ENCODE measurements around the gene LRRC28. TPM values are rescaled to one million over a fixed set of nuclear protein-coding genes. Genes with fewer than 3 reads are reported as not detected.

The LRRC28 gene
- total and polyA plus RNA-seq, 2 donors (not counting 1 experiment from before 2014, with no cell fraction given) = 20.1 to 23.8 TPM

DNA sequence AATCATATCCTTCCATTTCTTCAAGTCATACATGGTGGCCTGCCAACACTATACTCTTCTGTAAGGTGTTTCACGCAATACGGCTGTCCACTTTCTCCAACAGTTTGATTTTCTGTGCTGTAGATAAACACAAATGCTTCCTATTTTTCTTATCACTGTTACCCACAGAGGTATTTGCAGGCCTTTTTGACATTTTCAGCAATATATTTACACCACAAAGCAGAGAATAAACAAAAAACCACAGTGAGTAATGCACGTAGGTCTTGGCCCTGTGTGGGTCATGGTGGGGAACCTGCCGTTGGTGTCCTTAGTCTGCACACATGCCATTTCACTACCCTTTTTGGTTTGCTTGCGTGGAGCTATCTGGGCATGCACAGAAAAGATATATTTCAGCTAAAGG is 59.5 kb downstream of the LRRC28 start:
- Histone ChIP-seq H3K4me1 (ENCODE audit: control insufficient read depth, extremely low read depth, insufficient read depth, low read length) (peaks cover under 1% of the 10 kb centered on the region), H3K79me2 (ENCODE audit: control insufficient read depth, insufficient read depth, low read length) (no peaks in the 10 kb centered on the region), H3K4me2 (ENCODE audit: extremely low read depth, insufficient read depth, low read length) (no peak overlapping the region), H4K20me1 (ENCODE audit: control insufficient read depth, extremely low read depth, insufficient read depth, low read length) (no peaks in the 10 kb centered on the region), H3K9me3 (ENCODE audit: control insufficient read depth, insufficient read depth, low read depth, low read length) (no peaks in the 10 kb centered on the region), H3K4me3 (replicated peaks in 1 of 4; ENCODE audit: control extremely low read depth in 1 of 4, insufficient read depth in 1 of 4, low read depth in 3 of 4, low read length in 4 of 4) (no peak overlapping the region), H3K36me3 (ENCODE audit: control insufficient read depth, insufficient read depth, low read length) (no peaks in the 10 kb centered on the region), H3K27ac (ENCODE audit: insufficient read depth, low read length) (no peak overlapping the region), H3K9ac (ENCODE audit: insufficient read depth, low read length) (no peak overlapping the region), H2AFZ (ENCODE audit: low read length) (no peak overlapping the region), H3K27me3 (ENCODE audit: control insufficient read depth, insufficient read depth, low read length) (no peaks in the 10 kb centered on the region)
- DNase-seq (ENCODE audit: low read depth in 2 of 2) = no peak
- TF ChIP-seq EZH2 (IDR thresholded peaks at IDR 0.05; ENCODE audit: low read length, missing control alignments) = no peak
- TF ChIP-seq CTCF (conservative IDR thresholded peaks at IDR 0.05 in 1 of 2, IDR thresholded peaks at IDR 0.05 in 1 of 2; ENCODE audit: low read depth in 1 of 2, low read length in 2 of 2) = no peak

- no peak overlapping the region for H3K4me2 ChIP-seq (ENCODE audit: extremely low read depth, insufficient read depth, low read length)
- no peak for TF ChIP-seq CTCF (conservative IDR thresholded peaks at IDR 0.05 in 1 of 2, IDR thresholded peaks at IDR 0.05 in 1 of 2; ENCODE audit: low read depth in 1 of 2, low read length in 2 of 2)
- no peak for TF ChIP-seq EZH2 (IDR thresholded peaks at IDR 0.05; ENCODE audit: low read length, missing control alignments)
- no peak for DNase-seq (ENCODE audit: low read depth in 2 of 2)
- H3K27ac ChIP-seq (ENCODE audit: insufficient read depth, low read length) = no peak overlapping the region
- no peaks in the 10 kb centered on the region for H3K27me3 ChIP-seq (ENCODE audit: control insufficient read depth, insufficient read depth, low read length)
- no peaks in the 10 kb centered on the region for H3K36me3 ChIP-seq (ENCODE audit: control insufficient read depth, insufficient read depth, low read length)
- no peak overlapping the region for H3K4me3 ChIP-seq (replicated peaks in 1 of 4; ENCODE audit: control extremely low read depth in 1 of 4, insufficient read depth in 1 of 4, low read depth in 3 of 4, low read length in 4 of 4)
- no peaks in the 10 kb centered on the region for H3K9me3 ChIP-seq (ENCODE audit: control insufficient read depth, insufficient read depth, low read depth, low read length)
- H3K79me2 ChIP-seq (ENCODE audit: control insufficient read depth, insufficient read depth, low read length) = no peaks in the 10 kb centered on the region
- no peaks in the 10 kb centered on the region for H4K20me1 ChIP-seq (ENCODE audit: control insufficient read depth, extremely low read depth, insufficient read depth, low read length)
- H3K4me1 ChIP-seq (ENCODE audit: control insufficient read depth, extremely low read depth, insufficient read depth, low read length) = no peaks in the 10 kb centered on the region
- no peak overlapping the region for H3K9ac ChIP-seq (ENCODE audit: insufficient read depth, low read length)
- no peak overlapping the region for H2AFZ ChIP-seq (ENCODE audit: low read length)
Measured at GRCh38 chr15:99312228-99312627, 60.9 kb downstream of the LRRC28 start.

DNA sequence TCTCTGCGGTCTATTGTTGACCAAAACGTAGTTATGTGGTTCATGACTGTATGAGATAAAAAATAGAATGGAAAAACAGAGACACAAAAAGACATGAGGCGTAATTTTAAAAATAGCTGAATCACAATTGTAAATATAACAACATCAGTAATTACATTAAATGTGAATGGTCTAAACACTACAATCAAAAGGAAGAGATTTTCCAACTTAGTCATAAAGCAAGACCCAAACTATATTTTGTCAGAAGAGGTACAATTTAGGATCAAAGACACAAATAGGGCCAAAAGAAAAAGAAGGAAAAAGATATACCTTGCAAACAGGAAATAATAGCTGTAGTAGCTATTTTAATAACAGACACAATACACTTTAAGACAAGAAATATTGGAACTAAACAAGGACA is 61.5 kb downstream of the LRRC28 start:
- Histone ChIP-seq H3K27ac (ENCODE audit: insufficient read depth, low read length) (no peak overlapping the region), H3K79me2 (ENCODE audit: control insufficient read depth, insufficient read depth, low read length) (no peaks in the 10 kb centered on the region), H2AFZ (ENCODE audit: low read length) (no peak overlapping the region), H3K4me3 (replicated peaks in 1 of 4; ENCODE audit: control extremely low read depth in 1 of 4, insufficient read depth in 1 of 4, low read depth in 3 of 4, low read length in 4 of 4) (no peak overlapping the region), H3K4me1 (ENCODE audit: control insufficient read depth, extremely low read depth, insufficient read depth, low read length) (no peaks in the 10 kb centered on the region), H4K20me1 (ENCODE audit: control insufficient read depth, extremely low read depth, insufficient read depth, low read length) (no peaks in the 10 kb centered on the region), H3K27me3 (ENCODE audit: control insufficient read depth, insufficient read depth, low read length) (no peaks in the 10 kb centered on the region), H3K4me2 (ENCODE audit: extremely low read depth, insufficient read depth, low read length) (no peak overlapping the region), H3K9ac (ENCODE audit: insufficient read depth, low read length) (no peak overlapping the region), H3K9me3 (ENCODE audit: control insufficient read depth, insufficient read depth, low read depth, low read length) (no peaks in the 10 kb centered on the region), H3K36me3 (ENCODE audit: control insufficient read depth, insufficient read depth, low read length) (no peaks in the 10 kb centered on the region)
- DNase-seq (ENCODE audit: low read depth in 2 of 2) = no peak
- TF ChIP-seq CTCF (conservative IDR thresholded peaks at IDR 0.05 in 1 of 2, IDR thresholded peaks at IDR 0.05 in 1 of 2; ENCODE audit: low read depth in 1 of 2, low read length in 2 of 2) (no peak), EZH2 (IDR thresholded peaks at IDR 0.05; ENCODE audit: low read length, missing control alignments) (no peak)
